ENCODE results near the gene PCCB. TPM values are rescaled to one million over a fixed set of nuclear protein-coding genes. Genes with fewer than 3 reads are reported as not detected.

Gene PCCB
- total and polyA plus RNA-seq, 2 of the 8 experiments (the other 6 are each of a cell fraction or from before 2014, with no cell fraction given): 56.7 to 84.4 TPM

- no peak for TF ChIP-seq EZH2 (IDR thresholded peaks at IDR 0.05; ENCODE audit: low read depth, low read length, severe bottlenecking)
- TF ChIP-seq, protein P1, sequence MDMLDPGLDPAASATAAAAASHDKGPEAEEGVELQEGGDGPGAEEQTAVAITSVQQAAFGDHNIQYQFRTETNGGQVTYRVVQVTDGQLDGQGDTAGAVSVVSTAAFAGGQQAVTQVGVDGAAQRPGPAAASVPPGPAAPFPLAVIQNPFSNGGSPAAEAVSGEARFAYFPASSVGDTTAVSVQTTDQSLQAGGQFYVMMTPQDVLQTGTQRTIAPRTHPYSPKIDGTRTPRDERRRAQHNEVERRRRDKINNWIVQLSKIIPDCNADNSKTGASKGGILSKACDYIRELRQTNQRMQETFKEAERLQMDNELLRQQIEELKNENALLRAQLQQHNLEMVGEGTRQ (IDR thresholded peaks at IDR 0.05; ENCODE audit: low read length): no peak
- TF ChIP-seq BACH1 (IDR thresholded peaks at IDR 0.05; ENCODE audit: low read length): no peak
- TF ChIP-seq CEBPB (IDR thresholded peaks at IDR 0.05; ENCODE audit: low read depth, low read length): no peak
- no peak for TF ChIP-seq POU5F1 (IDR thresholded peaks at IDR 0.05; ENCODE audit: low read depth, low read length)
- no peak for TF ChIP-seq HDAC2 (IDR thresholded peaks at IDR 0.05; ENCODE audit: borderline replicate concordance in 1 of 2, low read depth in 2 of 2, low read length in 2 of 2)
- no peak for TF ChIP-seq ATF2 (IDR thresholded peaks at IDR 0.05; ENCODE audit: low read length)
These were observed 86.4 kb downstream of the PCCB start (continued) for GRCh38 chr3:136336329-136337100.
